Fibroblast of skin of left biceps (primary cell): ENCODE measurements around the gene CLRN2.
"Not testable (repeated sequence)": the region's sequence is repeated elsewhere in the genome, so short reads cannot be mapped to it uniquely, and the experiment has no call there.

Source experiments
- DNase-seq, 2 experiments: peaks; one replicate each; pipeline ENCODE4 v3.0.0-alpha.2; 2013; ENCODE audit warnings: low read depth in 2 of 2

Gene CLRN2

GRCh38 chr4:17504081-17504480 lies 10.9 kb upstream of the CLRN2 start:
- DNase-seq: no peak

GRCh38 chr4:17510582-17510981 lies 4.4 kb upstream of the CLRN2 start:
- no peak for DNase-seq

GRCh38 chr4:17511051-17511450 lies 3.9 kb upstream of the CLRN2 start:
- no peak for DNase-seq

GRCh38 chr4:17511509-17511949 lies 3.4 kb upstream of the CLRN2 start:
- DNase-seq: no peak

- DNase-seq: peak; percentile 14 to 17
Measured at GRCh38 chr4:17511950-17512795, 2.8 kb upstream of the CLRN2 start, which contains the start of gene QDPR. TSS of gene QDPR (minus strand) at chr4:17512090. CDS start at chr4:17512054, 36 bp downstream.

- DNase-seq: no peak
Measured at GRCh38 chr4:17512973-17513665, 1.8 kb upstream of the CLRN2 start.

GRCh38 chr4:17515445-17516407 lies 761 bp downstream of the CLRN2 start:
- no peak for DNase-seq

- DNase-seq: no peak
Measured at GRCh38 chr4:17516980-17517379, 2.0 kb downstream of the CLRN2 start.

GRCh38 chr4:17517664-17518063 lies 2.7 kb downstream of the CLRN2 start:
- no peak for DNase-seq

- DNase-seq: no peak
Measured at GRCh38 chr4:17521595-17521994, 6.6 kb downstream of the CLRN2 start.

- no peak for DNase-seq
Measured at GRCh38 chr4:17523662-17524061, 8.7 kb downstream of the CLRN2 start.

GRCh38 chr4:17526695-17527477 lies 11.9 kb downstream of the CLRN2 start:
- DNase-seq: no peak

- no peak for DNase-seq
Measured at GRCh38 chr4:17528551-17529165, 13.7 kb downstream of the CLRN2 start.

- no peak for DNase-seq
Measured at GRCh38 chr4:17531538-17532285, 16.7 kb downstream of the CLRN2 start.

- DNase-seq: no peak
Measured at GRCh38 chr4:17534705-17535104, 19.7 kb downstream of the CLRN2 start.

GRCh38 chr4:17535242-17535641 lies 20.3 kb downstream of the CLRN2 start:
- DNase-seq: no peak

GRCh38 chr4:17535906-17536305 lies 20.9 kb downstream of the CLRN2 start:
- DNase-seq: no peak

- not testable (repeated sequence) for DNase-seq
Measured at GRCh38 chr4:17537060-17537459, 22.1 kb downstream of the CLRN2 start.

GRCh38 chr4:17544205-17544604 lies 29.2 kb downstream of the CLRN2 start:
- no peak for DNase-seq

- no peak for DNase-seq
Measured at GRCh38 chr4:17544831-17545234, 29.9 kb downstream of the CLRN2 start.
